H1 (cell line): ENCODE data around the gene PUSL1. TPM values are rescaled to one million over a fixed set of nuclear protein-coding genes. Genes with fewer than 3 reads are reported as not detected.

Experiments
- BRCA1 ChIP-seq: IDR thresholded peaks from 2 replicates; pipeline ENCODE4 v1.6.1; 2012; ENCODE audit warnings: low read depth, low read length, improper control_type of control experiment
- CBX8 ChIP-seq: fragments of 300-800, 300-1000 bp; sonication (generic); IDR thresholded peaks from 2 replicates; pipeline ENCODE4 v1.7.1; 2016; ENCODE audit warnings: low read depth, low read length, borderline replicate concordance
- FOSL1 ChIP-seq: IDR thresholded peaks from 2 replicates; pipeline ENCODE4 v1.6.1; 2011; ENCODE audit warnings: mild to moderate bottlenecking, low read depth, low read length, moderate library complexity; ENCODE audit not compliant: insufficient read depth
- GABPA ChIP-seq: IDR thresholded peaks from 2 replicates; pipeline ENCODE4 v1.6.1; 2011; ENCODE audit warnings: mild to moderate bottlenecking, low read length, moderate library complexity, borderline replicate concordance; ENCODE audit not compliant: insufficient read depth
- SP2 ChIP-seq: IDR thresholded peaks from 2 replicates; pipeline ENCODE4 v1.6.1; 2012; ENCODE audit warnings: mild to moderate bottlenecking, low read length, inconsistent platforms
- SRF ChIP-seq: IDR thresholded peaks from 2 replicates; pipeline ENCODE4 v1.6.1; 2011; ENCODE audit warnings: mild to moderate bottlenecking, low read depth, low read length, moderate library complexity
- polyA plus RNA-seq, 7 experiments: library from polyadenylated mRNA; depleted of rRNA in 3 of 7; stranded (reverse) in 5 of 7; unstranded in 2 of 7; fragments of >200 nt in 5 of 7; fragments of 200-250 nt in 2 of 7; gene quantifications; 1 replicate in 5 of 7; 2 replicates in 1 of 7; 4 replicates in 1 of 7; pipeline versions ENCODE4 v1.2.1 to v1.2.3, GENCODE V29; 2011 to 2013; ENCODE audit warnings: missing spikeins in 2 of 7, mixed read lengths in 2 of 7
- total RNA-seq: library from RNA; stranded (reverse); fragmentation: NEBNext Ultra II Directional; extraction: Animal tissue kit (Norgen Biotek cat#: 25700); gene quantifications from 2 replicates; pipeline ENCODE4 v1.2.1, GENCODE V29; 2021

PUSL1 gene
- total and polyA plus RNA-seq, 2 of the 8 experiments (the other 6 are each of a cell fraction or from before 2014, with no cell fraction given), result 38.8 to 87.4 TPM

- no peak for TF ChIP-seq BRCA1
- TF ChIP-seq CBX8, result no peak
- TF ChIP-seq GABPA, result no peak
- TF ChIP-seq SP2, result no peak
- TF ChIP-seq SRF, result no peak
- TF ChIP-seq FOSL1, result no peak
These were observed 13.1 kb downstream of the PUSL1 start (continued) for GRCh38 chr1:1321477-1321876.
